Sigmoid colon (tissue), 4 donors: ENCODE results near the gene UPF2.

Experiments used
- CTCF ChIP-seq, 4 experiments: fragments of 450-650 bp in 3 of 4; fragments of 200-600 bp in 1 of 4; IDR thresholded peaks; one replicate each; pipeline ENCODE4 v1.5.1; 2016 to 2019; ENCODE audit warnings: antibody characterized with exemption in 4 of 4, mild to moderate bottlenecking in 3 of 4, moderate library complexity in 2 of 4
- EP300 ChIP-seq, 4 donors: sonication (generic); formaldehyde crosslinking; IDR thresholded peaks; one replicate each; pipeline ENCODE4 v1.6.1; 2017; ENCODE audit warnings: antibody characterized with exemption in 4 of 4
- POLR2A ChIP-seq, 2 donors: fragments of 450-650 bp; IDR thresholded peaks; one replicate each; pipeline ENCODE4 v1.6.1; 2016; ENCODE audit warnings: antibody characterized with exemption in 2 of 2, mild to moderate bottlenecking in 2 of 2, moderate library complexity in 2 of 2

GRCh38 chr10:12081470-12081869 lies 38.9 kb upstream of the UPF2 start:
- TF ChIP-seq CTCF (IDR thresholded peaks at IDR 0.05): no peak
- no peak for TF ChIP-seq POLR2A (IDR thresholded peaks at IDR 0.05)
- no peak for TF ChIP-seq EP300 (IDR thresholded peaks at IDR 0.05)
